MM.1S (cell line): ENCODE measurements around the gene NR1H2.
"Not testable (repeated sequence)": the region's sequence is repeated elsewhere in the genome, so short reads cannot be mapped to it uniquely, and the experiment has no call there.

Experiments
- DNase-seq: peaks from one replicate; pipeline ENCODE4 v3.0.0-alpha.2; 2015
- H2AFZ ChIP-seq: fragments of 300-600 bp; sonication (generic); 2 replicates; pipeline ENCODE4 v1.6.0; 2016; ENCODE audit warnings: antibody characterized with exemption, low read length
- H3F3A ChIP-seq: fragments of 300-600 bp; sonication (generic); 2 replicates; pipeline ENCODE4 v1.6.1; 2016; ENCODE audit warnings: mild to moderate bottlenecking, antibody characterized with exemption, low read length, moderate library complexity, mixed read lengths; ENCODE audit not compliant: insufficient read depth
- H3K27ac ChIP-seq: fragments of 300-600 bp; sonication (generic); 2 replicates; pipeline ENCODE4 v1.5.1; 2016; ENCODE audit warnings: mild to moderate bottlenecking, low read length
- H3K27me3 ChIP-seq: fragments of 300-600 bp; sonication (generic); replicated peaks from 2 replicates; pipeline ENCODE4 v1.6.0; 2016; ENCODE audit warnings: low read length; ENCODE audit not compliant: insufficient read depth
- H3K36me3 ChIP-seq: fragments of 300-600 bp; sonication (generic); replicated peaks from 2 replicates; pipeline ENCODE4 v1.6.1; 2016; ENCODE audit warnings: mild to moderate bottlenecking, low read length, mixed read lengths; ENCODE audit not compliant: insufficient read depth
- H3K4me1 ChIP-seq: fragments of 300-600 bp; sonication (generic); 2 replicates; pipeline ENCODE4 v1.6.1; 2016; ENCODE audit warnings: low read length, mixed read lengths
- H3K4me2 ChIP-seq: fragments of 300-600 bp; sonication (generic); 2 replicates; pipeline ENCODE4 v1.6.0; 2016; ENCODE audit warnings: low read depth, low read length
- H3K4me3 ChIP-seq: fragments of 300-600 bp; sonication (generic); 2 replicates; pipeline ENCODE4 v1.5.1; 2016; ENCODE audit warnings: low read length, mixed read lengths
- H3K79me2 ChIP-seq: fragments of 300-600 bp; sonication (generic); 2 replicates; pipeline ENCODE4 v1.6.1; 2016; ENCODE audit warnings: mixed run types, low read length, mixed read lengths
- H3K9ac ChIP-seq: fragments of 300-600 bp; sonication (generic); 2 replicates; pipeline ENCODE4 v1.6.1; 2016; ENCODE audit warnings: low read length, mixed read lengths
- H3K9me2 ChIP-seq: fragments of 300-600 bp; sonication (generic); replicated peaks from 2 replicates; pipeline ENCODE4 v1.6.1; 2016; ENCODE audit warnings: mild to moderate bottlenecking, low read length, mixed read lengths; ENCODE audit not compliant: insufficient read depth
- H3K9me3 ChIP-seq: fragments of 300-600 bp; sonication (generic); replicated peaks from 2 replicates; pipeline ENCODE4 v1.6.1; 2016; ENCODE audit warnings: mild to moderate bottlenecking, low read length, mixed read lengths; ENCODE audit not compliant: insufficient read depth
- H4K20me1 ChIP-seq: fragments of 300-600 bp; sonication (generic); 2 replicates; pipeline ENCODE4 v1.6.1; 2016; ENCODE audit warnings: mild to moderate bottlenecking, low read length, moderate library complexity, mixed read lengths; ENCODE audit not compliant: insufficient read depth
- CTCF ChIP-seq: fragments of 300-600 bp; sonication (generic); IDR thresholded peaks from 2 replicates; pipeline ENCODE4 v1.5.1; 2016; ENCODE audit warnings: antibody characterized with exemption, low read length, mixed read lengths
- EZH2 ChIP-seq: fragments of 300-600 bp; sonication (generic); optimal IDR thresholded peaks from 2 replicates; pipeline ENCODE3; 2017; ENCODE audit warnings: low read depth, mild to moderate bottlenecking, antibody characterized with exemption, low read length, mixed read lengths
- EZH2phosphoT487 ChIP-seq: fragments of 300-600 bp; sonication (generic); IDR thresholded peaks from 2 replicates; pipeline ENCODE4 v1.6.1; 2018; ENCODE audit warnings: antibody characterized with exemption, low read length

NR1H2 gene

GRCh38 chr19:50334741-50335421 lies 41.4 kb upstream of the NR1H2 start:
- Histone ChIP-seq H3K4me1 (peaks cover 5% of the 10 kb centered on the region; the same call in 1 of the 2 replicates), H3K79me2 (no peaks in the 10 kb centered on the region), H2AFZ (no peak overlapping the region), H3K9ac (no peak overlapping the region), H3K4me3 (no peak overlapping the region), H4K20me1 (no peaks in the 10 kb centered on the region), H3F3A (no peaks in the 10 kb centered on the region), H3K9me3 (no peaks in the 10 kb centered on the region), H3K4me2 (no peak overlapping the region), H3K27ac (no peak overlapping the region), H3K27me3 (peaks cover 78% of the 10 kb centered on the region), H3K36me3 (no peaks in the 10 kb centered on the region), H3K9me2 (no peaks in the 10 kb centered on the region)
- no peak for TF ChIP-seq CTCF
- no peak for TF ChIP-seq EZH2
- no peak for TF ChIP-seq EZH2phosphoT487
- no peak for DNase-seq

DNA sequence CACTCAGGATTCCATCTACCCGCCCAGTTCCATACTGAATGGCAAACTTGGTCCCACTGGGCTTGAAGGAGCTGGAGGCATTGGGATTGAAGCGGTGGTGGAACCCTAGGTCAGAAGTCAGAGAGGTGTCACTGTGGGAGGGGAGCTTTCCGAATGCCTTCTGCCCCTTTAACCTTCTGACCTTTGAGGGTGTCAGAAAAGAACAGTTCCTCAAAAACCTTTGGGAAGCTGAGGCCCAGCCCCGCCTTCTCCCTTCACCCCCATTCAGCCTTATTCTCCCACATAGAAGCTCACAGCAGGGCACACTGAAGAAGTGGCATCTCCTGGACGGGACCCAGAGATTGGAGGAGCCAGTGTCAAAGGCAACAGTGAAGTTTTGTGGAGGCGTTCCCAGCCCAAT lies 39.2 kb upstream of the NR1H2 start:
- H3K27ac ChIP-seq, H3K9me3 ChIP-seq, H3K9ac ChIP-seq, H3K9me2 ChIP-seq, H3K4me2 ChIP-seq, H3K36me3 ChIP-seq, H3K79me2 ChIP-seq, DNase-seq, H3K4me3 ChIP-seq, H3F3A ChIP-seq, H2AFZ ChIP-seq, H4K20me1 ChIP-seq, H3K4me1 ChIP-seq: not testable (repeated sequence)
- peaks cover 80% of the 10 kb centered on the region for H3K27me3 ChIP-seq

- no peak overlapping the region for H3K9ac ChIP-seq
- no peaks in the 10 kb centered on the region for H3K4me1 ChIP-seq
- DNase-seq, result no peak
- H3F3A ChIP-seq, result no peaks in the 10 kb centered on the region
- no peaks in the 10 kb centered on the region for H3K79me2 ChIP-seq
- no peaks in the 10 kb centered on the region for H3K9me3 ChIP-seq
- no peak overlapping the region for H2AFZ ChIP-seq
- no peaks in the 10 kb centered on the region for H3K9me2 ChIP-seq
- H3K27me3 ChIP-seq, result peaks cover 82% of the 10 kb centered on the region
- no peaks in the 10 kb centered on the region for H3K36me3 ChIP-seq
- no peaks in the 10 kb centered on the region for H4K20me1 ChIP-seq
- TF ChIP-seq EZH2phosphoT487 (no peak), CTCF (no peak), EZH2 (no peak)
- no peak overlapping the region for H3K4me3 ChIP-seq
- no peak overlapping the region for H3K4me2 ChIP-seq
- H3K27ac ChIP-seq, result no peak overlapping the region
These were observed 35.9 kb upstream of the NR1H2 start for GRCh38 chr19:50340331-50340730.

DNA sequence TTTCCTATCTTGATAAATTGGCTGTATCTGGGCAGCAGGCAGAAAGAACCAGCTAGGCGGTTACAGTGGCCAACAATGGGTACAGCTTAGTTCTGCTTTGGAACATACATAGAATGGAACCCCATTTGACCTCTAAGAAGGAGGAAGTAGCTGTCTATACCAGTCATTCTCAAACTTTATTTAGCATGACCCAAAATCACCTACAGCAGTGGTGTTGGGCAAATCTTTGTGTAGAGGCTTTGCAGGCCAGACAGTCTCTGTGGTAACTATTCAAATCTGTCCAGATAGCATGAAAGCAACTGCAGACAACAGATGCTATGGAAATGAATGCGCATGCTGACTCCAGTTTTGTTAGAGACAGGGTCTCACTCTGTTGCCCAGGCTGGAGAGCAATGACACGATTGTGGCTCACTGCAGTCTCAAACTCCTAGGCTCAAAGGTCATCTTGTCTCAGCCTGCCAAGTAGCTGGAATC lies 35.1 kb upstream of the NR1H2 start:
- no peaks in the 10 kb centered on the region for H4K20me1 ChIP-seq
- no peak overlapping the region for H2AFZ ChIP-seq
- no peaks in the 10 kb centered on the region for H3K9me3 ChIP-seq
- no peak overlapping the region for H3K9ac ChIP-seq
- no peak overlapping the region for H3K4me2 ChIP-seq
- no peak for TF ChIP-seq CTCF
- no peak for TF ChIP-seq EZH2
- no peak for TF ChIP-seq EZH2phosphoT487
- H3K36me3 ChIP-seq, result no peaks in the 10 kb centered on the region
- no peak for DNase-seq
- no peaks in the 10 kb centered on the region for H3F3A ChIP-seq
- H3K4me3 ChIP-seq, result no peak overlapping the region
- H3K79me2 ChIP-seq, result no peaks in the 10 kb centered on the region
- H3K27me3 ChIP-seq, result peaks cover 79% of the 10 kb centered on the region
- H3K9me2 ChIP-seq, result no peaks in the 10 kb centered on the region
- H3K4me1 ChIP-seq, result no peaks in the 10 kb centered on the region
- no peak overlapping the region for H3K27ac ChIP-seq
